Stimulated activated naive CD8-positive, alpha-beta T cell treated with anti-CD3 and anti-CD28 coated beads, Interleukin-15, Interleukin-2, amounts not matched to agents 100 U/mL and 50 U/mL, for 24 hours (primary cell): ENCODE measurements around the gene PRAMEF25.
"Not testable (repeated sequence)": the region's sequence is repeated elsewhere in the genome, so short reads cannot be mapped to it uniquely, and the experiment has no call there.

Experiments used
- ATAC-seq: fragments of 150-1000 bp; cut with Tn5 transposase; one replicate; pipeline ENCODE4 v1.10.0; 2021
- DNase-seq: peaks from one replicate; pipeline ENCODE4 v3.0.0; 2021

PRAMEF25 gene

DNA sequence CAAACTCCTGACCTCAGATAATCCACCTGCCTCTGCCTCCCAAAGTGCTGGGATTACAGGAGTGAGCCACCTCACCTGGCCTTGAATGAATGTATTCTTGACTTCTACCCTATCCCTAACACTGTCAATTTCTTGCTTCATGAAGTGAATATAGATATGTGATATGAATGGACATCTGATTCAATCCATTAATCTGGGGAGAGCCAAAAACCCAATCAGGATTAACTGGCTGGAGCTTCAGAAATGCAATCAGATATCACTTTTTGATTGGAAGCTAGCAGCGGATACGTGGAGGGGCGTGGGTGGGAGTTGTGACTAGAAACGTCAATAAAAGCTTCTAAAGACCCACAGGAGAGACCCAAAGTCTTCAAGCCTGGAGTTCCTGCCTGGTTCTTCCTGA is at the start of gene PRAMEF25:
Gene PRAMEF25 (plus strand): TSS at position 301 of the 400 bp plus-strand sequence. CDS start 2,920 bp downstream, outside the sequence.
- DNase-seq, ATAC-seq: not testable (repeated sequence)

DNA sequence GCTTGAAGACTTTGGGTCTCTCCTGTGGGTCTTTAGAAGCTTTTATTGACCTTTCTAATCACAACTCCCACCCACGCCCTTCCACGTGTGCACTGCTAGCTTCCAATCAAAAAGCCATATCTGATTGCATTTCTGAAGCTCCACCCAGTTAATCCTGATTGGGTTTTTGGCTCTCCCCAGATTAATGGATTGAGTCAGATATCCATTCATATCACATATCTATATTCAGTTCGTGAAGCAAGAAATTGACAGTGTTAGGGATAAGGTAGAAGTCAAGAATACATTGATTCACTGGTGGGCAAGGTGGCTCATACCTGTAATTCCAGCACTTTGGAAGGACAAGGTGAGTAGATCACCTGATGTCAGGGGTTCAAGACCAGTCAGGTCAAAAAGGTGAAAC is 14.1 kb upstream of the PRAMEF25 start, which contains the start of gene PRAMEF27:
Gene PRAMEF27 (minus strand): TSS at position 101 of the 400 bp plus-strand sequence. CDS start 2,916 bp downstream, outside the sequence.
- DNase-seq, ATAC-seq: not testable (repeated sequence)

DNA sequence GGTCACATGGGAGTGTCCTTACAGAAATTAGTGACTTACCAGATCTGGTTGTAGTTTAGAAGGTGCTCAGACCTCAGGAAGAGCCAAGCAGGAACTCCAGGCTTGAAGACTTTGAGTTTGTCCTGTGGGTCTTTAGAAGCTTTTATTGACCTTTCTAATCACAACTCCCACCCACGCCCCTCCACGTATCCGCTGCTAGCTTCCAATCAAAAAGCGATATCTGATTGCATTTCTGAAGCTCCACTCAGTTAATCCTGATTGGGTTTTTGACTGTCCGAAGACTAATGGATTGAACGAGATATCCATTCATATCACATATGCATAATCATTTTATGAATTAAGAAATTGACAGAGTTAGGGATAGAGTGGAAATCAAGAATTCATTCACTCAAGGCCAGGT is 46.2 kb downstream of the PRAMEF25 start, which contains the start of gene HNRNPCL2:
Gene HNRNPCL2 (minus strand): TSS at position 101 of the 400 bp plus-strand sequence. CDS start 454 bp downstream, outside the sequence.
- DNase-seq, ATAC-seq: not testable (repeated sequence)
